H9 (cell line): ENCODE results near the gene PRDM13. TPM values are rescaled to one million over a fixed set of nuclear protein-coding genes. Genes with fewer than 3 reads are reported as not detected.

Experiments
- DNase-seq: peaks from one replicate; pipeline ENCODE4 v3.0.0-alpha.2; 2017
- H2AFZ ChIP-seq: one replicate; pipeline ENCODE4 v1.6.1; 2013; ENCODE audit warnings: mild to moderate bottlenecking, low read length, control low read depth, moderate library complexity
- H2AK5ac ChIP-seq: 2 replicates; pipeline ENCODE4 v1.6.1; 2013; ENCODE audit warnings: low read length, control low read depth, mixed read lengths; ENCODE audit not compliant: insufficient read length
- H2BK120ac ChIP-seq: one replicate; pipeline ENCODE4 v1.6.1; 2013; ENCODE audit warnings: low read depth, mild to moderate bottlenecking, low read length, control low read depth, inconsistent platforms; ENCODE audit not compliant: poor library complexity, severe bottlenecking
- H2BK12ac ChIP-seq: 2 replicates; pipeline ENCODE4 v1.6.1; 2013; ENCODE audit warnings: low read length, control low read depth, mixed read lengths, low read depth; ENCODE audit not compliant: insufficient read length
- H2BK15ac ChIP-seq: 2 replicates; pipeline ENCODE4 v1.6.1; 2013; ENCODE audit warnings: low read depth, low read length, control low read depth
- H2BK20ac ChIP-seq: one replicate; pipeline ENCODE4 v1.6.1; 2013; ENCODE audit warnings: low read depth, mild to moderate bottlenecking, low read length, control low read depth, inconsistent platforms; ENCODE audit not compliant: poor library complexity, severe bottlenecking
- H2BK5ac ChIP-seq: 2 replicates; pipeline ENCODE4 v1.6.1; 2013; ENCODE audit warnings: low read length, control low read depth, mixed read lengths; ENCODE audit not compliant: insufficient read length
- H3K14ac ChIP-seq: 2 replicates; pipeline ENCODE4 v1.6.1; 2013; ENCODE audit warnings: low read length, control low read depth; ENCODE audit not compliant: insufficient read depth
- H3K18ac ChIP-seq: 2 replicates; pipeline ENCODE4 v1.6.1; 2013; ENCODE audit warnings: low read depth, mild to moderate bottlenecking, mixed read lengths, low read length, control low read depth; ENCODE audit not compliant: insufficient read length
- H3K23ac ChIP-seq: 2 replicates; pipeline ENCODE4 v1.6.1; 2013; ENCODE audit warnings: low read length, control low read depth, mixed read lengths, low read depth; ENCODE audit not compliant: insufficient read length
- H3K23me2 ChIP-seq: 2 replicates; pipeline ENCODE4 v1.6.1; 2013; ENCODE audit warnings: low read depth, mild to moderate bottlenecking, mixed read lengths, low read length, control low read depth; ENCODE audit not compliant: insufficient read length, poor library complexity, severe bottlenecking
- H3K27ac ChIP-seq: 2 replicates; pipeline ENCODE4 v1.5.1; 2013; ENCODE audit warnings: low read length, control low read depth, mixed read lengths, low read depth; ENCODE audit not compliant: insufficient read length
- H3K27me3 ChIP-seq: 2 replicates; pipeline ENCODE4 v1.6.1; 2013; ENCODE audit warnings: low read length, control low read depth, inconsistent platforms; ENCODE audit not compliant: insufficient read depth
- H3K4ac ChIP-seq: 2 replicates; pipeline ENCODE4 v1.6.1; 2013; ENCODE audit warnings: low read depth, mild to moderate bottlenecking, control low read depth, inconsistent platforms, low read length, moderate library complexity
- H3K4me1 ChIP-seq: 2 replicates; pipeline ENCODE4 v1.6.1; 2013; ENCODE audit warnings: low read length, control low read depth, inconsistent platforms; ENCODE audit not compliant: insufficient read depth
- H3K4me2 ChIP-seq: 2 replicates; pipeline ENCODE4 v1.6.1; 2013; ENCODE audit warnings: low read length, control low read depth, mixed read lengths; ENCODE audit not compliant: insufficient read length, insufficient read depth
- H3K56ac ChIP-seq: 2 replicates; pipeline ENCODE4 v1.6.1; 2013; ENCODE audit warnings: low read depth, mild to moderate bottlenecking, mixed read lengths, low read length, control low read depth; ENCODE audit not compliant: insufficient read length
- H3K79me1 ChIP-seq: 2 replicates; pipeline ENCODE4 v1.6.1; 2013; ENCODE audit warnings: low read depth, mild to moderate bottlenecking, moderate library complexity, low read length, control low read depth, inconsistent platforms; ENCODE audit not compliant: insufficient read depth, poor library complexity, severe bottlenecking
- H3K79me2 ChIP-seq: 2 replicates; pipeline ENCODE4 v1.6.1; 2013; ENCODE audit warnings: low read length, control low read depth, inconsistent platforms; ENCODE audit not compliant: insufficient read depth
- H3K9ac ChIP-seq: 2 replicates; pipeline ENCODE4 v1.6.1; 2013; ENCODE audit warnings: low read length, control low read depth, mixed read lengths; ENCODE audit not compliant: insufficient read length; ENCODE audit errors: extremely low read depth
- H3K9me3 ChIP-seq: one replicate; pipeline ENCODE4 v1.6.1; 2013; ENCODE audit warnings: low read depth, low read length, inconsistent platforms; ENCODE audit not compliant: control insufficient read depth
- H3T11ph ChIP-seq: one replicate; pipeline ENCODE4 v1.6.1; 2013; ENCODE audit warnings: mild to moderate bottlenecking, low read length, control low read depth, inconsistent platforms
- H4K20me1 ChIP-seq: one replicate; pipeline ENCODE4 v1.6.1; 2013; ENCODE audit not compliant: control insufficient read depth, insufficient read length, insufficient read depth
- H4K5ac ChIP-seq: 2 replicates; pipeline ENCODE4 v1.6.1; 2013; ENCODE audit warnings: low read depth, mild to moderate bottlenecking, mixed read lengths, low read length, control low read depth; ENCODE audit not compliant: insufficient read length
- H4K8ac ChIP-seq: replicated peaks from 2 replicates; pipeline ENCODE4 v1.6.1; 2013; ENCODE audit warnings: low read length, control low read depth, mixed read lengths, low read depth; ENCODE audit not compliant: insufficient read length
- H4K91ac ChIP-seq: 2 replicates; pipeline ENCODE4 v1.6.1; 2013; ENCODE audit warnings: low read depth, mild to moderate bottlenecking, moderate library complexity, mixed read lengths, low read length, control low read depth; ENCODE audit not compliant: insufficient read length
- H3K27ac Mint-ChIP-seq, 3 experiments: 2 replicates in 2 of 3; 3 replicates in 1 of 3; pipeline ENCODE4 v1.8.0; 2020 to 2021; ENCODE audit warnings: mixed read lengths in 3 of 3, mild to moderate bottlenecking in 1 of 3, moderate library complexity in 1 of 3
- H3K27me3 Mint-ChIP-seq: 2 replicates; pipeline ENCODE4 v1.8.0; 2021; ENCODE audit warnings: low read depth, mild to moderate bottlenecking, moderate library complexity, mixed read lengths
- H3K36me3 Mint-ChIP-seq, 3 experiments: 2 replicates in 2 of 3; 3 replicates in 1 of 3; pipeline ENCODE4 v1.8.0; 2020 to 2021; ENCODE audit warnings: low read depth in 3 of 3, mixed read lengths in 3 of 3; ENCODE audit not compliant: insufficient read depth in 1 of 3
- H3K4me1 Mint-ChIP-seq, 2 experiments: 2 replicates each; pipeline ENCODE4 v1.8.0; 2020; ENCODE audit warnings: mixed read lengths in 2 of 2
- H3K4me3 Mint-ChIP-seq, 2 experiments: 2 replicates in 1 of 2; 3 replicates in 1 of 2; pipeline ENCODE4 v1.8.0; 2020 to 2021; ENCODE audit warnings: mild to moderate bottlenecking in 2 of 2, mixed read lengths in 2 of 2, moderate library complexity in 1 of 2
- H3K9me3 Mint-ChIP-seq, 2 experiments: 2 replicates in 1 of 2; 3 replicates in 1 of 2; pipeline ENCODE4 v1.8.0; 2020; ENCODE audit warnings: mild to moderate bottlenecking in 2 of 2, mixed read lengths in 2 of 2, moderate library complexity in 1 of 2
- WGBS: extraction: QIAGEN DNeasy Blood & Tissue Kit; methylation state at CpG from one replicate; pipeline ENCODE4 v1.1.7; 2013; ENCODE audit warnings: missing lambda C conversion rate, low lambda C conversion rate, mixed read lengths; ENCODE audit not compliant: insufficient read length; ENCODE audit errors: extremely low coverage; 5-methylcytosine and 5-hydroxymethylcytosine counted together
- total RNA-seq: library from RNA; stranded (reverse); gene quantifications from 2 replicates; pipeline ENCODE4 v1.2.1, GENCODE V29; 2021
- TF ChIP-seq, protein P1 (sequence below): fragments of 200-600 bp; sonication (generic); conservative IDR thresholded peaks from 3 replicates; pipeline ENCODE4 v1.8.0; 2021; ENCODE audit warnings: antibody characterized with exemption, mild to moderate bottlenecking

The PRDM13 gene
- total RNA-seq, 1 experiment from 2014 or later, result not detected

DNA sequence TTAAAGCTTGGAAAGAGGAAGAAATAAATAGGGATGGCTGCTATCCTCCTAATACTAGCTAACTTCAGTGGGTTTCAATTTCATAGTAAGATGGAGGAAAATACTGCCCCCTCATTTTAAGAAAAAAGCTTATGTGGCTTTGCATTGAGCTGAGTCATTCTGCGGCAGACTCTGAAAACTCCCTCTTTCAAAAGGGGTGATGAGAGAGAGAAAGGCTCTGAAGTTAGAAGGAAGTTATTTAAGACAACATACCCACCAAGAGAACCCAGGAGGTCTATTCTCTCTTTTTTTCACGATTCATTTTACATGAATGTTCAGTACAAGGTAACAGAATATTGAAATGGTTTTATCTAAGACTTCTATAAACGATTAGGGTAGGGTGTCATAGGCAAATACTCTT, 4.5 kb downstream of the PRDM13 start:
- H3K36me3 Mint-ChIP-seq, result no peaks in the 10 kb centered on the region; a peak in 1 of 7 replicates
- H4K5ac ChIP-seq, result no peak overlapping the region
- no peak overlapping the region for H3K4me2 ChIP-seq
- H4K91ac ChIP-seq, result no peak overlapping the region
- H2AFZ ChIP-seq, result no peak overlapping the region
- H4K8ac ChIP-seq, result no peak overlapping the region
- no peak overlapping the region for H3K9ac ChIP-seq
- no peaks in the 10 kb centered on the region for H3K79me1 ChIP-seq
- H3K27ac ChIP-seq, result no peak overlapping the region
- peaks cover 81% of the 10 kb centered on the region for H3K27me3 ChIP-seq
- no peak overlapping the region for H3K23ac ChIP-seq
- H2AK5ac ChIP-seq, result no peak overlapping the region
- no peak overlapping the region for H3K4ac ChIP-seq
- H3K9me3 ChIP-seq, result no peaks in the 10 kb centered on the region
- no peak for DNase-seq
- no peak overlapping the region for H3K18ac ChIP-seq
- no peaks in the 10 kb centered on the region for H3K79me2 ChIP-seq
- no peak overlapping the region for H3K4me3 Mint-ChIP-seq
- TF ChIP-seq, protein P1, sequence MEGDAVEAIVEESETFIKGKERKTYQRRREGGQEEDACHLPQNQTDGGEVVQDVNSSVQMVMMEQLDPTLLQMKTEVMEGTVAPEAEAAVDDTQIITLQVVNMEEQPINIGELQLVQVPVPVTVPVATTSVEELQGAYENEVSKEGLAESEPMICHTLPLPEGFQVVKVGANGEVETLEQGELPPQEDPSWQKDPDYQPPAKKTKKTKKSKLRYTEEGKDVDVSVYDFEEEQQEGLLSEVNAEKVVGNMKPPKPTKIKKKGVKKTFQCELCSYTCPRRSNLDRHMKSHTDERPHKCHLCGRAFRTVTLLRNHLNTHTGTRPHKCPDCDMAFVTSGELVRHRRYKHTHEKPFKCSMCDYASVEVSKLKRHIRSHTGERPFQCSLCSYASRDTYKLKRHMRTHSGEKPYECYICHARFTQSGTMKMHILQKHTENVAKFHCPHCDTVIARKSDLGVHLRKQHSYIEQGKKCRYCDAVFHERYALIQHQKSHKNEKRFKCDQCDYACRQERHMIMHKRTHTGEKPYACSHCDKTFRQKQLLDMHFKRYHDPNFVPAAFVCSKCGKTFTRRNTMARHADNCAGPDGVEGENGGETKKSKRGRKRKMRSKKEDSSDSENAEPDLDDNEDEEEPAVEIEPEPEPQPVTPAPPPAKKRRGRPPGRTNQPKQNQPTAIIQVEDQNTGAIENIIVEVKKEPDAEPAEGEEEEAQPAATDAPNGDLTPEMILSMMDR, result no peak
- H2BK15ac ChIP-seq, result no peak overlapping the region
- no peak overlapping the region for H3K27ac Mint-ChIP-seq
- no peaks in the 10 kb centered on the region for H3K4me1 ChIP-seq
- H3K14ac ChIP-seq, result no peak overlapping the region
- peaks cover 19 to 54% of the 10 kb centered on the region in 2 experiments for H3K4me1 Mint-ChIP-seq
- no peaks in the 10 kb centered on the region for H4K20me1 ChIP-seq
- H3K27me3 Mint-ChIP-seq, result peaks cover 99% of the 10 kb centered on the region
- H2BK20ac ChIP-seq, result no peak overlapping the region
- no CpG with 5 or more reads among the region's 3 CpGs for WGBS
- no peak overlapping the region for H2BK5ac ChIP-seq
- H3K9me3 Mint-ChIP-seq, result peaks cover 0 to 3% of the 10 kb centered on the region in 2 experiments; a peak in 2 of 5 replicates
- H3K56ac ChIP-seq, result no peak overlapping the region
- H3K23me2 ChIP-seq, result peaks cover 8% of the 10 kb centered on the region
- no peak overlapping the region for H2BK120ac ChIP-seq
- H2BK12ac ChIP-seq, result no peak overlapping the region
- H3T11ph ChIP-seq, result no peak overlapping the region
